Vagina (tissue), 2 donors: ENCODE data around the gene ELF1. TPM values are rescaled to one million over a fixed set of nuclear protein-coding genes. Genes with fewer than 3 reads are reported as not detected.
"Not testable (repeated sequence)": the region's sequence is repeated elsewhere in the genome, so short reads cannot be mapped to it uniquely, and the experiment has no call there.

Experiments used
- DNase-seq, 2 donors: peaks; one replicate each; pipeline ENCODE4 v3.0.0-alpha.2; 2017; ENCODE audit errors: extremely low spot score in 2 of 2
- H3K27ac ChIP-seq: fragments of 200-600 bp; sonication (generic); one replicate; pipeline ENCODE4 v1.5.1; 2019
- H3K27me3 ChIP-seq: fragments of 200-600 bp; sonication (generic); one replicate; pipeline ENCODE4 v1.5.1; 2019
- H3K36me3 ChIP-seq, 2 donors: fragments of 200-600 bp; sonication (generic); one replicate each; pipeline ENCODE4 v1.5.1; 2017 to 2019
- H3K4me1 ChIP-seq: fragments of 200-600 bp; sonication (generic); one replicate; pipeline ENCODE4 v1.5.1; 2019
- H3K4me3 ChIP-seq, 2 donors: fragments of 200-600 bp; sonication (generic); 1 replicate in 1 of 2; 2 replicates in 1 of 2; pipeline ENCODE4 v1.5.1; 2016 to 2019
- H3K9me3 ChIP-seq: fragments of 200-600 bp; sonication (generic); one replicate; pipeline ENCODE4 v1.5.1; 2019
- CTCF ChIP-seq, 3 experiments: fragments of 450-650 bp in 2 of 3; fragments of 200-600 bp in 1 of 3; sonication (generic) in 1 of 3; IDR thresholded peaks; one replicate each; pipeline ENCODE4 v1.5.1; 2017 to 2019; ENCODE audit warnings: antibody characterized with exemption in 3 of 3, mild to moderate bottlenecking in 2 of 3, moderate library complexity in 2 of 3
- POLR2A ChIP-seq, 2 donors: fragments of 450-650 bp; IDR thresholded peaks; one replicate each; pipeline ENCODE4 v1.6.1; 2017; ENCODE audit warnings: antibody characterized with exemption in 2 of 2, mild to moderate bottlenecking in 2 of 2, moderate library complexity in 2 of 2
- POLR2AphosphoS5 ChIP-seq, 2 donors: sonication (generic); formaldehyde crosslinking; IDR thresholded peaks; one replicate each; pipeline ENCODE4 v1.9.0; 2017; ENCODE audit warnings: antibody characterized with exemption in 2 of 2, mild to moderate bottlenecking in 2 of 2, low read depth in 1 of 2; ENCODE audit not compliant: insufficient read depth in 1 of 2
- intact Hi-C: fragments of 100-400 bp; cut with DNase I; formaldehyde crosslinking; loops from one replicate; pipeline ENCODE4 v1.15.1; 2023
- total RNA-seq: library from RNA; depleted of rRNA; stranded (reverse); fragments of >200 nt; gene quantifications from one replicate; pipeline ENCODE4 v1.2.3, GENCODE V29; 2016

The ELF1 gene
- total RNA-seq, 1 donor from 2014 or later = 101 TPM

- Histone ChIP-seq H3K27ac (no peak overlapping the region), H3K4me1 (no peaks in the 10 kb centered on the region), H3K4me3 (no peak overlapping the region), H3K9me3 (no peaks in the 10 kb centered on the region), H3K36me3 (no peaks in the 10 kb centered on the region), H3K27me3 (no peaks in the 10 kb centered on the region)
- no peak for TF ChIP-seq POLR2AphosphoS5 (IDR thresholded peaks at IDR 0.05; ENCODE audit: insufficient read depth in 1 of 2, low read depth in 1 of 2)
- TF ChIP-seq POLR2A (IDR thresholded peaks at IDR 0.05) = no peak
- no peak for TF ChIP-seq CTCF (IDR thresholded peaks at IDR 0.05)
- intact Hi-C loops = no loop called here
- no peak for DNase-seq
These were observed 21.6 kb upstream of the ELF1 start for GRCh38 chr13:41040584-41041334.

GRCh38 chr13:41039746-41040145, 20.6 kb upstream of the ELF1 start:
- H3K4me1 ChIP-seq = no peaks in the 10 kb centered on the region
- no peak overlapping the region for H3K27ac ChIP-seq
- DNase-seq = no peak

GRCh38 chr13:41036557-41036956, 17.4 kb upstream of the ELF1 start:
- DNase-seq, H3K36me3 ChIP-seq, intact Hi-C loops, H3K9me3 ChIP-seq, H3K27me3 ChIP-seq, H3K27ac ChIP-seq, H3K4me3 ChIP-seq: not testable (repeated sequence)
- peaks cover 11% of the 10 kb centered on the region for H3K4me1 ChIP-seq

More at GRCh38 chr13:41039746-41040145, 20.6 kb upstream of the ELF1 start:
- H3K36me3 ChIP-seq = no peaks in the 10 kb centered on the region
- H3K9me3 ChIP-seq = no peaks in the 10 kb centered on the region
- TF ChIP-seq POLR2AphosphoS5 (IDR thresholded peaks at IDR 0.05; ENCODE audit: insufficient read depth in 1 of 2, low read depth in 1 of 2) = no peak
- no peaks in the 10 kb centered on the region for H3K27me3 ChIP-seq
- no peak overlapping the region for H3K4me3 ChIP-seq
- intact Hi-C loops = no loop called here

GRCh38 chr13:41034881-41035280, 15.8 kb upstream of the ELF1 start:
- Histone ChIP-seq H3K27me3 (no peaks in the 10 kb centered on the region), H3K4me3 (no peak overlapping the region), H3K36me3 (no peaks in the 10 kb centered on the region), H3K4me1 (peaks cover 19% of the 10 kb centered on the region), H3K27ac (no peak overlapping the region), H3K9me3 (no peaks in the 10 kb centered on the region)
- no peak for DNase-seq
- intact Hi-C loops = no loop called here
- TF ChIP-seq CTCF (IDR thresholded peaks at IDR 0.05) (no peak), POLR2A (IDR thresholded peaks at IDR 0.05) (no peak), POLR2AphosphoS5 (IDR thresholded peaks at IDR 0.05; ENCODE audit: insufficient read depth in 1 of 2, low read depth in 1 of 2) (no peak)

- Histone ChIP-seq H3K27me3 (no peaks in the 10 kb centered on the region), H3K27ac (no peak overlapping the region), H3K4me1 (peaks cover 19% of the 10 kb centered on the region), H3K36me3 (no peaks in the 10 kb centered on the region), H3K4me3 (no peak overlapping the region), H3K9me3 (no peaks in the 10 kb centered on the region)
- no peak for DNase-seq
- intact Hi-C loops = no loop called here
- TF ChIP-seq POLR2AphosphoS5 (IDR thresholded peaks at IDR 0.05; ENCODE audit: insufficient read depth in 1 of 2, low read depth in 1 of 2) = no peak
- TF ChIP-seq CTCF (IDR thresholded peaks at IDR 0.05) = no peak
- no peak for TF ChIP-seq POLR2A (IDR thresholded peaks at IDR 0.05)
These were observed 15.3 kb upstream of the ELF1 start for GRCh38 chr13:41034382-41034781.

- Histone ChIP-seq H3K27ac (no peak overlapping the region), H3K4me1 (peaks cover 19% of the 10 kb centered on the region), H3K4me3 (no peak overlapping the region), H3K9me3 (no peaks in the 10 kb centered on the region), H3K36me3 (no peaks in the 10 kb centered on the region), H3K27me3 (no peaks in the 10 kb centered on the region)
- intact Hi-C loops = no loop called here
- no peak for DNase-seq
- TF ChIP-seq CTCF (IDR thresholded peaks at IDR 0.05) (no peak), POLR2A (IDR thresholded peaks at IDR 0.05) (no peak), POLR2AphosphoS5 (IDR thresholded peaks at IDR 0.05; ENCODE audit: insufficient read depth in 1 of 2, low read depth in 1 of 2) (no peak)
These were observed 13.7 kb upstream of the ELF1 start for GRCh38 chr13:41032691-41033376.
